Glomerular visceral epithelial cell (primary cell): ENCODE measurements around the gene ACYP2.
A peak's percentile ranks its signal among the peaks of the same experiment; 100 is the strongest.

Source experiments
- DNase-seq: peaks from one replicate; pipeline ENCODE4 v3.0.0-alpha.2; 2016; ENCODE audit errors: extremely low spot score

Gene ACYP2

DNA sequence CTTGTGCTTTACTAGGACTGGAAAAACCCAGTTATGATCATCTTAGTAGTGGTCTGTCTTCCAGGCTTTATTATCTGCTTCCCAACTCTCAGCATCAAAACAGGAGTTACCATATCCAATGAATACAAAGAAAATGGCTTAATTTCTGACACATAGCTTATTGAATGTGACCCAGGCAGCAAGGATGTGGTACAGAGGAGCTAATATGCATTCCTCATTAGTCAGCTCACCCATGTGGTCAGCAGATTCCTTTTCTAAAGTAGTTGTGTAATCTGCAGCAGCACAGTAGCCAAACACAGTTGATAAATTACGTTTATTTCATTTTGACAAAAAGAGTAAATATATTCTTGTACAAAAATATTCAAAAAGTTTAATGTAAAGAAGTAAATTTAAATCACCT lies 97.0 kb downstream of the ACYP2 start:
- DNase-seq = peak; percentile 85

DNA sequence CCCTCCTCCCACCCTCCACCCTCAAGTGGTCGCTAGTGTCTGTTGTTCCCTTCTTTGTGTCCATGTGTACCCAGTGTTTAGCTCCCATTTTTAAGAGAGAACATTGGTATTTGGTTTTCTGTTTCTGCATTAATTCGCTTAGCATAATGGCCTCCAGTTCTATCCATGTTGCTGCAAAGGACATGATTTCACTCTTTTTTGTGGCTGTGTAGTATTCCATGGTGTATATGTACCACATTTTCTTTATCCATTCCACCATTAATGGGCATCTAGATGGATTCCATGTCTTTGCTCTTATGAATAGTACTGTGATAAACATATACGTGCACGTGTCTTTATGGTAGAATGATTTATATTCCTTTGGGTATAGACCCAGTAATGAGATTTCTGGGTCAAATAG lies 97.7 kb downstream of the ACYP2 start:
- no peak for DNase-seq

DNA sequence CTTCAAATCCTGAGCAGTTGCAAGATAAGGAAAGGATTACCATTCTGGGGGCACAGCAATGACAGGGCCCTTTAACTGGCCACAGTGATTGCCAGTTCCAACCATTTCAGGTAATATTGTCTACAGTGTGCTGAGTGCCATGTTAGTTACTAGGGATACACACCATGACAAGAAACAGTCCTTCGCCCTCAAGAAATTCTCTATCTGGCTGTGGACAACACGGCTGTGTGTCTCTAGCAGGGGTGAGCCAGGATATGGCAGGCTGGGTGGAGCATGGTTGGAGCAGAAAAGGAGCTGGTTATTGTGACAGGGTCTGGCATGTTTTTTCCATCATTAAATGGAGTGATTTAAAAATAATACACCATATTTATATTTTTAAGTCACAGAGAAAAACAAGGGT lies 109.6 kb downstream of the ACYP2 start:
- no peak for DNase-seq

DNA sequence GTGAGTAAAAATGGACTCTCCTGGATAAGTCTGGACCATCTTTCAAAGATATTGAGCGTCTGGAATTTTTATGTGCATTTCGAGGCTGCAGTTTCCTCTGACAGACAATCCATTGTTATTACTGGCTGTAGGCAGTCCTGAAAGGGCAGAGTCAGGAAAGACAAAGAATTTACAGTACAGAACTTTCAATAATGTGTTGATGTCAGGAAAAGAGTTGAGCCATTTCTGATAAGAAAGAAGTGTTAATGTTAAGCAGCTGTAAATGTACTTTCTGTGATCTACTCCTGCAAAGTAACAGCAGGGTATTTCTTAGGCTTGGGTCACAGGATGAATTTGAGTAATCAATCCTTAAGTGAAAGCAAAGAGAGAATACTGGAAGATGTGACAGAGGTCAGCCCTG lies 110.8 kb downstream of the ACYP2 start:
- DNase-seq = no peak

DNA sequence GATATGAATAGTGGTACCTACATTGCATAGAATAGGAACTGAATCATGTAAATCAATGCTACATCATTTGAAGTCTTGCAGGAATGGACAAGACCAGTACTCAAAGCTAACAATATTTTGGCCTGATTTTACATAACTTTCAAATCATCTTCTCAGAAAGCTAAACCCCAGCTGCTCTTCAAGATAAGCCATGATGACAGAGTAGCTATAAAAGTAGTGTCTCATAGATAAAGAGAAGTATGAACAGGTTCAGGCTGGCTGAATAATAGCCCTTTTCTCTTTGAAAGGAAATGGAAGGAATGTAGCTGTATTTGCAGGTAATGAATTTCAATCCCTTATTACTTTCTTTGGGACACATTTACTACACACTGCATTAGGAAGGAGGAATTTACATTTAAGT lies 112.4 kb downstream of the ACYP2 start:
- DNase-seq = no peak

DNA sequence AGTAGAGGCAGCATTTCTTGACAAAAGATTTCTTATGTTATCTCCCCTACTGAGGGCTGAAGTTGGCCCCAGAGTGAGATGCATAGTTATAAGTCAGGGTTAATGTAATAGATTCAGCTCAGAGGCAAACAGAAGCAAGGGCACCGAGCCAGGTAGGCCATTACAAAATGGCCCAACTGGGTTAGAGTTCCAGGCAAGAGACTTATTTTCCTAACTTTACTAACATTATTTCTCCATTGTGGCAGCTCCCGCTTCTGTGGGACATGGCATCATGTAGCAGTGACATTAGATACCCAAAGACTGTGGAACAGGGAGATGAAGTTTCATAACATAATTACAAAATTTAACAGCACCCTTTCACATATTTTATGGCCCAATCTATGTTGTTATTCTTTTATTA lies 113.5 kb downstream of the ACYP2 start:
- no peak for DNase-seq

DNA sequence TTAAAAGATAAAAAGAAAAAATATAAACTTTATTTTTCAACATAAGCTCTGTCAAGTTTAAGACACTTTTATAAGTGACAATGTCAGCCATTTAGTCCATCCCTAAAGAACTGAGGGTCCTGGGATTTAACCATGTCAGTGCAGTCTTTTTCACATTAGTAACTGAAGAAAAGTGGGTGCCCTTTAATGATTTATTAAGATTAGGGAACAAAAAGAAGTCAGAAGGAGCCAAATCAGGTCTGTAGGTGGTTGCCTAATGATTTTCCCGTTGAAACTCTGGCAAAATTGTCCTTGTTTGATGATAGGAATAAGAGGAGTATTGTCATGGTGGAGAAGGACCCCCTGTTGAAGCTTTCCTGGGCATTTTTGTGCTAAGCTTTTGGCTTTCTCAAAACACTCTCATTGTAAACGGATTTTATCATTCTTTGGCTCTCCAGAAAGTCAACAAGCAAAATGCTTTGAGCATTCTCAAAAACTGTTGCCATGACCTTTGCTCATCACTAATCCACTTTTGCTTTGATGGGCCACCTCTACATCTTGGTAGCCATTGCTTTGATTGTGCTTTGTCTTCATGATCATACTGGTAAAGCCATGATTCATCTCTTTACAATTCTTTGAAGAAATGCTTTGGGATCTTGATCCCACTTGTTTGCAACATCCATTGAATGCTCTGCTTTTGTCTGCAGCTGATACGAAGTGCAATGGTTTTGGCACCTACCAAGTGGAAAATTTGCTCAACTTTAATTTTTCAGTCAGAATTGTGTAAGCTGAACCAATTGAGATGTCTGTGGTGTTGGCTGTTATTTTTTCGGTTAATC lies 118.6 kb downstream of the ACYP2 start:
- no peak for DNase-seq

DNA sequence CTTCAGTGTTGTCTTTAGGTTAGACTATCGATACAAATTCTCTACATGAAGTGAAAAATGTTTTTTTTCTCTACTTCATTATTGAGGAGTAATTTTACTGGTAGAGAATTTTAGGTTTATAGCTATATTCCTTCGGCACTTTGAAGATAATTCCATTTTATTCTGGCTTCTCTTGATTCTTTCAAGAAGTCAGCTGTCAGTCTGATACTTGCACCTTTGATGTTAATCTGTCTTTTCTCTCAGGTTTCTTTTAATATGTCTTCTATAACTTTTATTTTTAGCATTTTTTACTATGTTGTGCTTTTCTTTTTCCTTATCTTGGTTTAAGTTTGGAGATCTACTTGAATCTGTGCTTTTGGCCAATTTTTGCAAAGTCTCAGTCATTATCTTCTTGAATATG lies 122.0 kb downstream of the ACYP2 start:
- DNase-seq = no peak

DNA sequence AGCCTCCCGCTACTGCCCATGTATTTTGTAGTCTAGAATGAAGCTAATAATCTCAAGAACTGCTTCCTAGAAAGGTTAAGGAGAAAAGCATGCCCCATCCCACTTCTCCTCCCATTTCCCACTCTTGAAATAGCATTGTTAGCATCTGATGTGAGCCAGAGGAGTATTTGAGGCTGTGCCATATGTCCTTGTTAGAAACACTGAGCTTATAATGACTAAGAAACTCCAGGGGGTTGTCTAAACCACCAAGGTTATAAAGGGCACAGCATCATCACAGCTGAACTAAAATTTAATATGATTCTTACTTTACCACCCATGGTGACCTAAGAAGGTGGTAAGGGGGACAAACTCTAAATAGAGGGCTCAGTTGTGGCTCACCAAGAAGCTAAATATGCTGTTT lies 124.0 kb downstream of the ACYP2 start:
- peak; percentile 64 for DNase-seq

DNA sequence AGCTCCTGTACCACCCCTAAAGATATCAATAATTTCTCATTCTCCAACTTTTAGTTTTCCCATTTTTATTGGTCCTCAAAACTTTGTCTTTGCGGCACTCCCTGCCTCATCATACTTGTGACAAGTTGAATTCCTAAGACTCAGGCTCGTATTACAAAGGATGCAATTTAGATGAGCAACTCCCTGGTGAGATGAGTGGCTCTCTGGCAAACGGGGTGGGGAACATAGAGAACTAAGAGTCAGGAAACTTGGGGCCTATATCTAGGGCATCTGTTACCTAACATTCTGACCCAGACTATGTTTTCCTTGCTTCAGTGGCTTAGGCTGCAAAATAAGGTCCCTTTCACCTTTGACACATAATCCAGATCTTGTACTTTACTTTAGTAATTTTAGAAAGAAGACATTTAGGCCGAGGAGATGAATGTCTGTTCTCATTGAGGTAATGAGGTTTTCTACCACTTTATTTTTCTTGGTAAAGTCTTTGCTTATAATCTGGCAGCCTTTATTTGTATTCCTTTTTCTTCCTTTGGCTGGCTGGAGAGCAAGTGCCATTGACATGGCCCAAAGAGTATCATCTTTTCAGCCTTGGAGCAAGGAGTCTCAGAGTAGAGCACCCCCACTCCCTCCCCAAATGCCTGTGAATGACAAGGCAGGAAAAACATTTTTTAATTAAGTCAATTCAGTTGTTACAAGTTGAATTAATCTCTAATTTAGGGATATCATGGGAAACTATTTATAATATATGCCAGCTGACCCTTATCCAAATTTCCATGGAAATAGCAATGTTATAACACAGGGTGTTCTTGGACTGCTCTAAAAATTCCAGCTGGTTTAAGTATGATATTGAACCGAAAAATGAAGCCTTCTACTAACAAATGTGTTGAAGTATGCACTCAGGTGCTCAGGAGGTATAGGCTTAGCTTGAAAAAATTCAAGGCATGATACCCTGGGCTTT lies 125.4 kb downstream of the ACYP2 start:
- no peak for DNase-seq

DNA sequence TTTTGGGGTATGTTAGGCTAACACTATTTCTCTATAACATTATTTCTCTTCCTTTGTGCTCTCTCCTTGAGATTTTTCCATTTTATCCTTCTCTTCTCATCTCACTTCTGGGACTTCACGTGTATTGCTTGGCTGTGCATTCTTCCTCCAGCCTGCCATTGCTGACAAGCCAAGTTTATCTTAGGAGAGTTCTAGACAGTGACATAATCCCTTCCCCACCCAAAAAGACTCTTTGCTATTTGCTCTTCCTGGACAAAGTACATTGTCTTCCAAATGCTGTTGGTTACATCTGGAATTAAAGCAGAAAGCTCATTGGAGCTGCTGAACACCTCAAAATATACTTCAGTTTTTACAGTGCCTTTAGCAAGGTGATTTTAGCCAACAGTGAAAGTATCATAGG lies 131.7 kb downstream of the ACYP2 start:
- DNase-seq = no peak

DNA sequence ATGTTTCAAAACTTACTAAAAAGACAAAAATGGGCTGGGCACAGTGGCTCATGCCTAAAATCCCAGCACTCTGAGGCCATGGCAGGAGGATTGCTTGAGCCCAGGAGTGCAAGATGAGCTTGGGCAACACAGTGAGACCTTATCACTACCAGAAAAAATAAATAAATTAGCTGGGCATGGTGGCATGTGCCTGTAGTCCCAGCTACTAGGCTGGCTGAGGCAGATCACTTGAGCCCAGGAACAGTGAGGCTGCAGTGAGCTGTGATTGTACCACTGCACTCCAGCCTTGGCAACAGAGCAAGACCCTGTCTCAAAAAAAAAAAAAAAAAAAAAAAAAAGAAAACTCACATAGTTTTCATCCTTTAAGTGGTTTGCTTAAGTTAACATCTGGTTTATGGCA lies 134.2 kb downstream of the ACYP2 start:
- no peak for DNase-seq

DNA sequence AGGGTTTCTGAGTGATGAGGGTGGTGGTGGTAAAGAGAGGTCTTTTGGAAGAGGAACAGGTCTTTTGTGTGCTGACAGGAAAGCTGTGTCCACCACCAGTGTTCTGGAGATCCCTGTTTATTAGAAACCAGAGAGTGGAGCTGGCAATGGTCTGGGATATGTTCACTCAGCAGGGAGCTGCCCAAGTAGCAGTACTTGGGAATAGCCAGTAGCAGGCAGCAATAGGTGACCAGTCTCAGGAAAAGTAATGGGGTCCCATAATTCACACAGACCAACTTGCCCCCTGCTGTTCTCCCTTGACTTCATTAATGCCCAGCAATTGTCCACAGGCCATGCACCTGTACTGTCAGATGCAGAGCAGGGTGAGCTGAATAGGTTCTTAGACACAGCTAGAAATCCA lies 138.8 kb downstream of the ACYP2 start:
- DNase-seq = no peak

DNA sequence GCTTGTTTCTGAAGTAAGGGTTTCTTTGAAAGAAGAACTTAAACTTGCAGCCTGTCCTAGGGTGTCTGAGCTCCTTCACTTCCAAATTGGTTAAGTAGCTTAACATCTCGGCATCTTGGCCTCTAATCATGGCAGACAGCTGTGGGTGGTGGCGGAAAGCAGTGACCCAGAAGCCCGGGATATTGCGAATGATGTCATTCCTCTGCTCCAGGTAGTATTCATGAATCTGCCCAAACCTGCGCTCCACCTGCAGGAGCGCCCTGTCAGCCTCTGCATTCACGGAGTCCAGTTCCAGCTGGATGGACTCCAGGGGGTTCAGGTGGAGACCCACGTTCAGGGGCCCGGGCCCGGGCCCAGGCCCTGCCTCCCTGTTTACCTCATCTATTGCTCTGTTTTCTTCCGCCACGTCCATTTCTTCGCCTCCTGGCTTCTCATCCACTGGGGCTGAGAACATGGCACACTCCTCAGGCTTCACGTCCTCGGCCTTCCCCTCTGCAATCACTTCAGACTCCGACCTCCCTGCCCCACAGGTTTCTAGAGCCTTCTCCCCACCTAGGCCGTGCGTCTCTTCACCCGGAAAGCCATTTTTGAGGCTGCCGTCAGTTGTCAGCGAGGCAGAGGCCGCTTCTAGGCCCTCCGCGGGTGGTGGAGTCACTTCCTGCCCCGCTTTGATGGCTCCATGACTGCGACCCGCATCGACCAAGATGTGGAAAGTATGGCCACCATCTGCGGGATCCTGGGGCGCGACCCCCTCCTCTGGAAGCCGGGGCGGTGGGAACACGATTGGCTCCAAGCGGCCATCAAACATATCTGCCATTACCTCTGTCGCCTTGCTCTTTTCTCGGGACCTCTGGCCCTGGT lies 140.0 kb downstream of the ACYP2 start:
- no peak for DNase-seq

DNA sequence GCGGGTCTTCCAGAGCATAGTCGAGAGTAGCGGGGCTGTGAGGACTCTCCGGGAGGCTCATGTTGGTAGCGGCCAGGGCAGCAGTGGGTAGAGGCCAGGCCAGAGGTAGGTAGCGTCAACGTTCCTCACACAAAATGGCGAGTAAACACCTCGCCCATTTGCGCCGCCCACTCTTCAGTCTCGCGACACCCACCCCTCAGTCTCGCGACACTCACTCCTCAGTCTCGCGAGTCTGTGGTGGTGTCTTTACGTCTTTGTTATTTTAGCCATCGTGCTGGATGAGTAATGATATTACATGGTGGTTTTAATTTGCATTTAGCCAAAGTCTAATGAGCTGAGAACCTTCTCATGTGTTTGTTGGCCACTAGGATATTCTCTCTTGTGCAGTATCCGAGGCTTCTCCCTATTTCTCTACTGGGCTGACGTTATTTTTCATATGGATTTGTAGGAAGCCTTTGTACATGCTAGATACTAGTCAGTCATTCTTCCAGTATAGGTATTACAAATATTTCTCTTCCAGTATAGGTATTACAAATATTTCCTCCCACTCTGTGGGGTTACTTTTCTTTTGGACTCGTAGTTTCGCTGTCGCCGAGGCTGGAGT lies 140.8 kb downstream of the ACYP2 start, which contains the start of gene TSPYL6:
TSPYL6 (minus strand) TSS at position 139 of the 604 bp plus-strand sequence; CDS start at position 61, 78 bp downstream.
- no peak for DNase-seq

DNA sequence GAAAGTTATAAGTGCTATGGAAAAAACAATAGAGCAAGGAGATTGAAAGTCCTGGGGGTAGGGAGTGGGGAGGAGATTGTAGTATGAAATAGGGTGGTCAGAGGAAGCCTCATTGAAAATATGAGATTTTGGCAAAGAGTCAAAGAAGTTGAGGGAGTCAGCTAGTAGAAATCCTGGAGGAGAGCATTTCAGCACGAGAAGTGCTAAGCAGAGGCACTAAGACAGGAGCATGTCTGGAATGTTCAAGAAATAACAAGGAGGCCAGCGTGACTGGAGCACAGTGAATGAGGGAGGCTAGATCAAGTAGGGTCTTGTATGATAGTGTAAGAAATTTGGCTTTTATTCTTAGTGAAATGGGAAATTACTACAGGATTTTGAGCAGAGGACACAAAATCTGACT lies 142.8 kb downstream of the ACYP2 start:
- DNase-seq = no peak

DNA sequence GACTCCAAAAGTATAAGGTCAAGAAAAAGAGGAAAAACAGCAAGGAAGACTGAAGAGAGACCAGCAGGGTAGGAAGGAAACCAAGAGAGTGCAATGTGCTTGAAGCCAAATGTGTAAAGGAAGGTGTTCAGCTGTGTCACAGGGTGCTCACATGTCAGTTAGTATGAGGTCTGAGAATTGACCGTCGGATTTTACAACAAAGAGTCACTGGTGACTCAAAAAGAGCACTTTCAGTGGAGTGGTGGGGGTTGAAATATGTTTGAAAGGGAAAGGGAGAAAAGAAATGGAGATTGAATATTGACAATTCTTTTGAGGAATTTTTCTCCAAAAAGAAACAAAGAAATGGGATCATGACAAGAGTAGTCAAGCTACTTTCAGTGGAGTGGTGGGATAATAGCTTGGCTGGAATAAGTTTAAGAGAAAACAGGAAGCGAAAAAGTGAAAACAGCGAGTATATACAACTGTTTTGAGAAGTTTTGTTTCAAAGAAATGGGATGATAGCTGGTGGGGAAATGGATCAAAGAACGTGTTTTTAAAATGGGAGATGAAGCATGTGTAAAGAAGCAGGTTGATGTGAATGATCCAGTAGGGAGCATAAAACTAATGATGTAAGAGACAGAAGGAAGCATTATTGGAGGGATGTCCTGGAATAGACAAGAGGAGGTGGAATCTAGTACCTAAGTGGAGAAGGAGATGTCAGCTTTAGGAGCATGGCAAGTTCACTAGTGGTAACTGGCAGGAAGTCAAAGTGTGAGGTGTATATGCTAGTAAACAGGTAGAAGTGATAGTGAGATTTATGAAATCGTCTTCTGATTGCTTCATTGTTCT lies 144.2 kb downstream of the ACYP2 start:
- no peak for DNase-seq

DNA sequence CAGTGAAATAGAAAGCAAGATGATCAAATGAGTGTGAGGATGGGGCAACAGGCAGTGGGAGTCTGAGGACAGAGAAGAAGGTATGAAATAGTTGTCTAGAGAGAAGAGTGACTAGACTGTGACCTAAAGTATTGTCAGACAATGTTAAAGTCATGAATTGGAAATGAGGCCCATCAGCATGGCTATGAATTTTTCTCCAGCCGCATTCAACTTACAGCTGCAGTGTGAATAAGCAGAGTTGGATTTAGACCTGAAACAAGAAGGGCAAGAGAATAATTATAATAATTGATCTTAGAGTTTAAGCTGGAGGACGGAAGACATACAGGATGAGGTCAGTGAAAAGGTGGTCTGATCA lies 144.8 kb downstream of the ACYP2 start:
- no peak for DNase-seq

DNA sequence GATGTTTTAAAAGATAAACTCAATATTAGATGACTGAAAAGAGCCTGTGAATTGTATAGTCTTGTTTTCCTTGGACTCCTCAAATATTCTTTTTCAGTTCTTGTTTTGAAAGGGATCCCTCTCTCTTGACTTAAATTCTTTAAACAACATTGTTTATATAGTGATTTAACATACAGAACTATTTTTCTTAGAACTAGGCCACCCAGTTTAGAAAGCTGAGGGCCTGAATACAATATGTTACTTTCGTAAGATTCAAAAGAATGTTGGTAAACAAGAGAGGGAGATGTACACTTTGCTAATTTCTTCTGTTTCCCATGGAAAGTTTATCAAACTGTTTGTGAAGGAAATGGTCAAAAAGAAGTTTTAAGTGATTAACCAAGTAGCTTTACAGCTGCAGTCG lies 146.1 kb downstream of the ACYP2 start:
- no peak for DNase-seq

DNA sequence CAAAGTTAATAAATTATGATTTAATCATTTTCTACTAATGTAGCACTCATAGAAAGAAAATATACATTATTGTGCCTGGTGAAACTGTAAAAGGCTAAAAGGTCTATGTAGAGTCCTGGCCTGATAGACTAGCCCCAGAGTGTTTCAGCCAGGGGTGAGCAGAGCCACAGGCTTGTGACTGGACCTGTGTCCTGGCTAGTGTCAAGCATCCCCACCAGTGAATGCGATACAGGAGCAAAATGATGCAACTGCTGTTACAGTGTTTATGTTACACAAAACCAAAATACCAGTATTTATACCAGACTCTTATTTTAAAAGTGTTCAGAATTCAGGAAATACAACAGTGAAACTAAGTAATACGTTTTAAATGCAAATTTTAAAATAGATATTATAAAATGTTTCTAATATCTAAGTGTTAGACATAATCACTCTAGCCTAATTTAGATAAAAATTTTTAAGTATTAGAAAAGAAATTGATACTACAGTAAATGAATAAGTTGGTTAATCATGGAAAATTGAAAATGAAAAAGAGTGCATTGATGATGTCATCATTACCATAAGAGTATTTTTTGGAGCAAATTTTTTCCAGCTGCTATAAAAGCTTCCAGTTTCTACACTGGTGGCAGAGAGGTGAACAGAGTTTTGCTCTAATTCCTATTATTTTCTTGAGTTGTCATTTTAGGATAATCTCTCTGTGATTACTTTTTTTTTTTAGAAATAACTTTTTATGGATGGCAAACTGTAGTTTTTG lies 146.8 kb downstream of the ACYP2 start:
- no peak for DNase-seq
